OCI-LY1 (cell line): ENCODE measurements around the gene ACYP1.

Source experiments
- CTCF ChIP-seq: fragments of 200-600 bp; sonication (generic), shearing (Covaris generic); IDR thresholded peaks from 2 replicates; pipeline ENCODE4 v1.5.1; 2017; ENCODE audit warnings: mild to moderate bottlenecking, antibody characterized with exemption, low read length, moderate library complexity, mixed read lengths
- EZH2 ChIP-seq: fragments of 200-600 bp; sonication (generic), shearing (Covaris generic); IDR thresholded peaks from 2 replicates; pipeline ENCODE4 v1.8.0; 2017; ENCODE audit warnings: borderline replicate concordance, mixed run types, mild to moderate bottlenecking, antibody characterized with exemption, low read length, moderate library complexity, mixed read lengths

GRCh38 chr14:75059642-75060041 lies 4.2 kb downstream of the ACYP1 start:
- TF ChIP-seq CTCF = no peak
- no peak for TF ChIP-seq EZH2
